Measurements from ENCODE around the gene ABO. TPM values are rescaled to one million over a fixed set of nuclear protein-coding genes. Genes with fewer than 3 reads are reported as not detected.
A peak's percentile ranks its signal among the peaks of the same experiment; 100 is the strongest.
"Not testable (repeated sequence)": the region's sequence is repeated elsewhere in the genome, so short reads cannot be mapped to it uniquely, and the experiment has no call there.

Gene ABO
- total and polyA plus RNA-seq, 9 of the 15 experiments (the other 6 are each of a cell fraction or from before 2014, with no cell fraction given), result 5.0 to 21.9 (median 11.9) TPM

- in situ Hi-C loops (cut with MboI); DNase-seq (ENCODE audit: extremely low read depth in 1 of 4, low spot score in 3 of 4); H2AFZ ChIP-seq (ENCODE audit: low read depth, low read length); BruUV-seq (replicated peaks); POLR2A ChIA-PET; H3K4me2 ChIP-seq (ENCODE audit: insufficient read depth, low read length); H4K20me1 ChIP-seq (replicated peaks; ENCODE audit: control insufficient read depth, insufficient read depth, low read length); H3K79me2 ChIP-seq (ENCODE audit: control insufficient read depth, insufficient read depth, low read length); FAIRE-seq; CTCF ChIA-PET (ENCODE audit: low intra/inter-chr PET ratio); ATAC-seq; H3K9me3 ChIP-seq (replicated peaks; ENCODE audit: control insufficient read depth, insufficient read depth, low read depth, low read length); H3K9me1 ChIP-seq (ENCODE audit: control insufficient read depth, insufficient read depth, low read length); H3K36me3 ChIP-seq (ENCODE audit: control insufficient read depth, insufficient read depth, low read length); H3K27ac ChIP-seq (ENCODE audit: extremely low read depth, low read depth, low read length); H3K4me3 ChIP-seq; H3K27me3 ChIP-seq (ENCODE audit: control insufficient read depth in 2 of 2, insufficient read depth in 2 of 2, low read length in 2 of 2): not testable (repeated sequence)
- TF ChIP-seq NFIC (IDR thresholded peaks at IDR 0.05), result 0 out of 2 replicates have a peak, but pooled peaks have one; percentile 15
- 57% methylated on average over 14 of the region's 19 CpGs for WGBS (ENCODE audit: insufficient coverage, low coverage, missing lambda C conversion rate)
- intact Hi-C loops (cut with micrococcal nuclease), result loop anchor here (5.0 kb wide), 1 partner anchor 49 kb away; no protein-coding TSS in a partner anchor
- H3K4me1 ChIP-seq (replicated peaks in 1 of 2; ENCODE audit: control insufficient read depth in 2 of 2, insufficient read depth in 2 of 2, low read length in 2 of 2), result peaks cover 6 to 42% of the 10 kb centered on the region in 2 experiments
- peak overlapping the region in 1 of 2 experiments; percentile 47; a peak in 2 of 4 replicates for H3K9ac ChIP-seq (ENCODE audit: insufficient read depth in 1 of 2, low read depth in 2 of 2, low read length in 2 of 2)
Observed at GRCh38 chr9:133236291-133237034, 38.5 kb downstream of the ABO start.

DNA sequence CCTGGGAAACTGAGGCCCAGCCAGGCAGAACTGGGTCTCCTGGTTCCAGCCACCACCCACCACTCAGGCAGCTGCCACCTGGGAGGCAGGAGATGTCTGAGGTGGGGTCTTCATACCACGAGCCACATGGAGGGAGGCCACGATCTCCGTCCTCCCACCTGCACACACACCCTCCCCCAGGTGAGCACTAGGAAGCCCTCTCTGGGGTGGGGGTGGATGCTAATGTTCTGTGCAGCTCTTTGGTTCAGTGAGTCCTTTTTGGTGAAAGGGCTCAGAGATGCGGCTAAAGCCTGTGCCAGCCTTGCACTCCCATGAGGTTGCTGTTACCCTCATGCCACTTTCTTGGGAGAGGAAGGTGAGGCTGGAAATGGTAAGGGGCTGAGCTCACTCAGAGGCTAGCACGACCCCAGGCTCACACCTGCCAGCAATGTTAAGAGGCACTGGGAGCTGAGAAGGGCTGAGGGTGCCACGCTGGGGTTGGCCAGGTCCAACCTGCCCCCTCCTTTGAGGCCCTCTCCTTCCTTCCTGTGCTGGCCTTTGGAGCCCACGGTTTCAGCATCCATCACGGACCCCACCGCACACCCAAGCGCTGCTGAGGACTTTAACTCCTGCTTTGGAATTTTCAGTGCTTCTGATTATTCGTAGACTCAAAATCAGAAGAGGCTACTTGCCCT is 39.3 kb downstream of the ABO start:
- DNase-seq (ENCODE audit: extremely low read depth in 1 of 4, low spot score in 3 of 4) (no peak), FAIRE-seq (no peak), ATAC-seq (no peak)
- ChIA-PET CTCF (ENCODE audit: low intra/inter-chr PET ratio) (no interaction called here), POLR2A (no interaction called here)
- no peaks in the 10 kb centered on the region for H4K20me1 ChIP-seq (replicated peaks; ENCODE audit: control insufficient read depth, insufficient read depth, low read length)
- WGBS (ENCODE audit: insufficient coverage, low coverage, missing lambda C conversion rate), result 51% methylated on average over 8 of the region's 11 CpGs
- H3K9me1 ChIP-seq (ENCODE audit: control insufficient read depth, insufficient read depth, low read length), result no peaks in the 10 kb centered on the region
- intact Hi-C loops (cut with micrococcal nuclease), result loop anchor here (5.0 kb wide), 1 partner anchor 48 kb away; no protein-coding TSS in a partner anchor
- H3K36me3 ChIP-seq (ENCODE audit: control insufficient read depth, insufficient read depth, low read length), result no peaks in the 10 kb centered on the region
- TF ChIP-seq, protein P1, sequence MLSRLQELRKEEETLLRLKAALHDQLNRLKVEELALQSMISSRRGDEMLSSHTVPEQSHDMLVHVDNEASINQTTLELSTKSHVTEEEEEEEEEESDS (CRISPR knock-in tag; IDR thresholded peaks at IDR 0.05), result no peak
- TF ChIP-seq POLR2H (tag; IDR thresholded peaks at IDR 0.05; ENCODE audit: low read depth) (no peak), ZNF263 (CRISPR knock-in tag; IDR thresholded peaks at IDR 0.05; ENCODE audit: borderline replicate concordance) (peak; percentile 50; the same call in 1 of the 2 replicates), MBD1 (CRISPR knock-in tag; IDR thresholded peaks at IDR 0.05) (no peak)
- no peaks in the 10 kb centered on the region for H3K9me3 ChIP-seq (replicated peaks; ENCODE audit: control insufficient read depth, insufficient read depth, low read depth, low read length)
- no peak overlapping the region for H3K9ac ChIP-seq (ENCODE audit: insufficient read depth in 1 of 2, low read depth in 2 of 2, low read length in 2 of 2)
- no TSS peak for BruUV-seq (replicated peaks)
- H3K27me3 ChIP-seq (ENCODE audit: control insufficient read depth in 2 of 2, insufficient read depth in 2 of 2, low read length in 2 of 2), result no peaks in the 10 kb centered on the region; a peak in 1 of 5 replicates
- H3K27ac ChIP-seq (ENCODE audit: extremely low read depth, low read depth, low read length), result no peak overlapping the region
- no peak overlapping the region for H3K4me3 ChIP-seq
- H3K4me2 ChIP-seq (ENCODE audit: insufficient read depth, low read length), result no peak overlapping the region
- no peaks in the 10 kb centered on the region for H3K79me2 ChIP-seq (ENCODE audit: control insufficient read depth, insufficient read depth, low read length)
- peaks cover 6 to 42% of the 10 kb centered on the region in 2 experiments for H3K4me1 ChIP-seq (replicated peaks in 1 of 2; ENCODE audit: control insufficient read depth in 2 of 2, insufficient read depth in 2 of 2, low read length in 2 of 2)
- in situ Hi-C loops (cut with MboI), result no loop called here
- no peak overlapping the region for H2AFZ ChIP-seq (ENCODE audit: low read depth, low read length)

Measured in K562 (cell line).